Activated CD4-positive, alpha-beta T cell treated with anti-CD3 and anti-CD28 coated beads for 36 hours (primary cell): ENCODE measurements around the gene TMEM14C. TPM values are rescaled to one million over a fixed set of nuclear protein-coding genes. Genes with fewer than 3 reads are reported as not detected.
A peak's percentile ranks its signal among the peaks of the same experiment; 100 is the strongest.

Source experiments
- ATAC-seq: fragments of 200-7000 bp; cut with Tn5 transposase; one replicate; pipeline ENCODE4 v1.10.0; 2021; ENCODE audit warnings: mild to moderate bottlenecking, moderate library complexity
- CTCF ChIA-PET: fragments of 350-600 bp; sonication (Branson Sonifier 250); formaldehyde crosslinking; loops from one replicate; lab custom pipeline; 2021; ENCODE audit warnings: antibody characterized with exemption; lab: Charles Lee
- POLR2A ChIA-PET: fragments of 350-600 bp; sonication (Branson Sonifier 250); formaldehyde crosslinking; loops from one replicate; lab custom pipeline; 2021; ENCODE audit warnings: antibody characterized with exemption, inconsistent platforms; lab: Charles Lee
- DNase-seq: peaks from one replicate; pipeline ENCODE4 v3.0.0-alpha.2; 2020
- H3K27ac Mint-ChIP-seq: one replicate; pipeline ENCODE4 v1.8.0; 2021; ENCODE audit warnings: mixed read lengths
- H3K27me3 Mint-ChIP-seq: one replicate; pipeline ENCODE4 v1.8.0; 2021; ENCODE audit warnings: mixed read lengths
- H3K36me3 Mint-ChIP-seq: one replicate; pipeline ENCODE4 v1.8.0; 2021; ENCODE audit warnings: low read depth, mixed read lengths
- H3K4me1 Mint-ChIP-seq: one replicate; pipeline ENCODE4 v1.8.0; 2021; ENCODE audit warnings: mixed read lengths
- H3K4me3 Mint-ChIP-seq: one replicate; pipeline ENCODE4 v1.8.0; 2021; ENCODE audit warnings: mild to moderate bottlenecking, moderate library complexity, mixed read lengths
- H3K9me3 Mint-ChIP-seq: one replicate; pipeline ENCODE4 v1.8.0; 2021; ENCODE audit warnings: low read depth, mixed read lengths
- intact Hi-C, 2 experiments: fragments of 100-400 bp; cut with DNase I in 1 of 2; cut with micrococcal nuclease in 1 of 2; formaldehyde crosslinking; loops; one replicate each; pipeline versions ENCODE4 v1.14.2 to v1.15.1; 2022 to 2024; cut with DNase I, micrococcal nuclease
- total RNA-seq, 2 experiments: library from RNA; stranded (reverse); gene quantifications; one replicate each; pipeline ENCODE4 v1.2.3, GENCODE V29; 2021

Gene TMEM14C
- 10 to 100 TPM; 67.6 to 81.7 TPM for total RNA-seq

- no peaks in the 10 kb centered on the region for H3K27me3 Mint-ChIP-seq
- ATAC-seq (peak; percentile 95), DNase-seq (peak; percentile 94)
- peak within 1 kb of the TSS; percentile 93 for H3K27ac Mint-ChIP-seq
- ChIA-PET CTCF (interaction anchor here (0.7 to 1.2 kb wide), 3 partner anchors 15 to 212 kb away, joined by 3 read pairs; no protein-coding TSS in a partner anchor), POLR2A (interaction anchor here (1.0 to 4.2 kb wide), 3 partner anchors 24 to 115 kb away, joined by 4 to 29 read pairs (median 19); partner anchors contain the start of genes C6orf52, MAK, PAK1IP1 and TMEM14B)
- H3K4me1 Mint-ChIP-seq: peaks cover 49% of the 10 kb centered on the region
- H3K9me3 Mint-ChIP-seq: peaks cover 6% of the 10 kb centered on the region
- peak within 1 kb of the TSS; percentile 92 for H3K4me3 Mint-ChIP-seq
- peaks cover 24% of the 10 kb centered on the region for H3K36me3 Mint-ChIP-seq
- intact Hi-C loops: loop anchor here (1.0 to 2.0 kb wide), 5 partner anchors 24 to 370 kb away; partner anchors contain the start of genes C6orf52 (in 2 of the 2), PAK1IP1 (in 2 of the 2), TMEM14B (in 2 of the 2) and SMIM13 (in 1 of the 2)
These were observed at the start of gene TMEM14C for GRCh38 chr6:10722820-10723566. Gene TMEM14C, plus strand, starts transcription at chr6:10723070. Its CDS starts 1,544 bp downstream, at chr6:10724614.

GRCh38 chr6:10676403-10676802 is 46.5 kb upstream of the TMEM14C start:
- Mint-ChIP-seq H3K4me1 (no peaks in the 10 kb centered on the region), H3K9me3 (no peaks in the 10 kb centered on the region), H3K27me3 (no peaks in the 10 kb centered on the region), H3K27ac (no peak overlapping the region), H3K4me3 (no peak overlapping the region), H3K36me3 (no peaks in the 10 kb centered on the region)
- DNase-seq (no peak), ATAC-seq (no peak)
- POLR2A ChIA-PET: no interaction called here
- intact Hi-C loops: no loop called here
- CTCF ChIA-PET: no interaction called here

- Mint-ChIP-seq H3K36me3 (no peaks in the 10 kb centered on the region), H3K4me1 (peaks cover 14% of the 10 kb centered on the region), H3K27ac (no peak overlapping the region), H3K9me3 (no peaks in the 10 kb centered on the region), H3K27me3 (no peaks in the 10 kb centered on the region), H3K4me3 (no peak overlapping the region)
- no peak for ATAC-seq
- POLR2A ChIA-PET: no interaction called here
- no peak for DNase-seq
- intact Hi-C loops: no loop called here
- CTCF ChIA-PET: interaction anchor here (0.8 kb wide), 1 partner anchor 9 kb away, joined by 3 read pairs; no protein-coding TSS in a partner anchor
These were observed 44.4 kb upstream of the TMEM14C start for GRCh38 chr6:10678456-10678855.

- POLR2A ChIA-PET: no interaction called here
- peaks cover 35% of the 10 kb centered on the region for H3K4me1 Mint-ChIP-seq
- DNase-seq (no peak), ATAC-seq (no peak)
- H3K9me3 Mint-ChIP-seq: no peaks in the 10 kb centered on the region
- no peak overlapping the region for H3K27ac Mint-ChIP-seq
- no peaks in the 10 kb centered on the region for H3K36me3 Mint-ChIP-seq
- CTCF ChIA-PET: no interaction called here
- H3K4me3 Mint-ChIP-seq: no peak overlapping the region
- intact Hi-C loops: no loop called here
- peaks cover 5% of the 10 kb centered on the region for H3K27me3 Mint-ChIP-seq
These were observed 41.1 kb upstream of the TMEM14C start for GRCh38 chr6:10681795-10682194.

GRCh38 chr6:10682355-10682988 is 40.4 kb upstream of the TMEM14C start:
- Mint-ChIP-seq H3K9me3 (no peaks in the 10 kb centered on the region), H3K36me3 (no peaks in the 10 kb centered on the region), H3K27ac (peak overlapping the region; percentile 31), H3K4me1 (peaks cover 35% of the 10 kb centered on the region), H3K27me3 (peaks cover 5% of the 10 kb centered on the region), H3K4me3 (no peak overlapping the region)
- intact Hi-C loops: no loop called here
- DNase-seq: no peak
- POLR2A ChIA-PET: interaction anchor here (1.1 kb wide), 1 partner anchor 12 kb away, joined by 4 read pairs; the partner anchor contains the start of genes C6orf52 and PAK1IP1
- no peak for ATAC-seq
- CTCF ChIA-PET: interaction anchor here (0.9 kb wide), 1 partner anchor 12 kb away, joined by 5 read pairs; the partner anchor contains the start of genes C6orf52 and PAK1IP1

GRCh38 chr6:10684618-10685017 is 38.3 kb upstream of the TMEM14C start:
- ChIA-PET POLR2A (no interaction called here), CTCF (no interaction called here)
- DNase-seq: no peak
- peaks cover 35% of the 10 kb centered on the region for H3K4me1 Mint-ChIP-seq
- H3K36me3 Mint-ChIP-seq: no peaks in the 10 kb centered on the region
- no peaks in the 10 kb centered on the region for H3K9me3 Mint-ChIP-seq
- H3K27ac Mint-ChIP-seq: peak overlapping the region; percentile 51
- peaks cover 5% of the 10 kb centered on the region for H3K27me3 Mint-ChIP-seq
- H3K4me3 Mint-ChIP-seq: no peak overlapping the region
- intact Hi-C loops: no loop called here
- no peak for ATAC-seq

- DNase-seq (no peak), ATAC-seq (no peak)
- intact Hi-C loops: no loop called here
- Mint-ChIP-seq H3K27ac (no peak overlapping the region), H3K4me1 (peaks cover 35% of the 10 kb centered on the region), H3K27me3 (peaks cover 5% of the 10 kb centered on the region), H3K4me3 (no peak overlapping the region), H3K36me3 (no peaks in the 10 kb centered on the region), H3K9me3 (no peaks in the 10 kb centered on the region)
- ChIA-PET POLR2A (no interaction called here), CTCF (no interaction called here)
These were observed 37.6 kb upstream of the TMEM14C start for GRCh38 chr6:10685092-10685915.

GRCh38 chr6:10686901-10687300 is 36.0 kb upstream of the TMEM14C start:
- ATAC-seq (no peak), DNase-seq (no peak)
- no peaks in the 10 kb centered on the region for H3K36me3 Mint-ChIP-seq
- ChIA-PET POLR2A (no interaction called here), CTCF (no interaction called here)
- H3K4me3 Mint-ChIP-seq: no peak overlapping the region
- H3K27me3 Mint-ChIP-seq: peaks cover 5% of the 10 kb centered on the region
- intact Hi-C loops: no loop called here
- H3K9me3 Mint-ChIP-seq: no peaks in the 10 kb centered on the region
- peaks cover 35% of the 10 kb centered on the region for H3K4me1 Mint-ChIP-seq
- H3K27ac Mint-ChIP-seq: no peak overlapping the region

- ATAC-seq: no peak
These were observed 35.3 kb upstream of the TMEM14C start for GRCh38 chr6:10687582-10687981.

GRCh38 chr6:10690651-10691445 is 32.0 kb upstream of the TMEM14C start:
- ChIA-PET CTCF (interaction anchor here (0.7 kb wide), 1 partner anchor 38 kb away, joined by 3 read pairs; no protein-coding TSS in a partner anchor), POLR2A (no interaction called here)

More at GRCh38 chr6:10687582-10687981, 35.3 kb upstream of the TMEM14C start:
- Mint-ChIP-seq H3K9me3 (no peaks in the 10 kb centered on the region), H3K27ac (no peak overlapping the region), H3K36me3 (peaks cover under 1% of the 10 kb centered on the region), H3K4me3 (no peak overlapping the region), H3K4me1 (peaks cover 28% of the 10 kb centered on the region), H3K27me3 (peaks cover 5% of the 10 kb centered on the region)
- DNase-seq: no peak
- POLR2A ChIA-PET: no interaction called here
- CTCF ChIA-PET: interaction anchor here (0.6 kb wide), 1 partner anchor 75 kb away, joined by 3 read pairs; no protein-coding TSS in a partner anchor
- intact Hi-C loops: no loop called here

More at GRCh38 chr6:10690651-10691445, 32.0 kb upstream of the TMEM14C start:
- intact Hi-C loops: loop anchor here in 1 of 2 experiments (10.0 kb wide), 1 partner anchor 544 kb away; the partner anchor contains the start of gene NEDD9
- Mint-ChIP-seq H3K27me3 (no peaks in the 10 kb centered on the region), H3K9me3 (no peaks in the 10 kb centered on the region), H3K4me1 (peaks cover 10% of the 10 kb centered on the region), H3K27ac (no peak overlapping the region), H3K36me3 (peaks cover 16% of the 10 kb centered on the region), H3K4me3 (no peak overlapping the region)
- DNase-seq (no peak), ATAC-seq (no peak)
